NCI-H510A (cell line): ENCODE measurements around the gene NEDD9.

Experiments
- DNase-seq: peaks from one replicate; lab custom pipeline; 2025; lab: John Stamatoyannopoulos, UW

NEDD9 gene

GRCh38 chr6:11233673-11234573, 1.5 kb upstream of the NEDD9 start:
- DNase-seq = no peak

GRCh38 chr6:11232770-11233626, 530 bp upstream of the NEDD9 start:
- no peak for DNase-seq

- DNase-seq = no peak
These were observed 790 bp downstream of the NEDD9 start for GRCh38 chr6:11231564-11232192.

GRCh38 chr6:11231108-11231463, 1.4 kb downstream of the NEDD9 start:
- DNase-seq = no peak

- no peak for DNase-seq
These were observed 2.0 kb downstream of the NEDD9 start for GRCh38 chr6:11230158-11231107.

GRCh38 chr6:11229655-11230046, 2.8 kb downstream of the NEDD9 start:
- DNase-seq = no peak

GRCh38 chr6:11228935-11229654, 3.4 kb downstream of the NEDD9 start:
- DNase-seq = no peak

- no peak for DNase-seq
These were observed 4.8 kb downstream of the NEDD9 start for GRCh38 chr6:11227698-11228097.

GRCh38 chr6:11226005-11226404, 6.5 kb downstream of the NEDD9 start:
- DNase-seq = no peak

GRCh38 chr6:11224966-11225463, 7.5 kb downstream of the NEDD9 start:
- no peak for DNase-seq

- no peak for DNase-seq
These were observed 8.1 kb downstream of the NEDD9 start for GRCh38 chr6:11224252-11224965.

GRCh38 chr6:11223286-11223864, 9.1 kb downstream of the NEDD9 start:
- DNase-seq = no peak

GRCh38 chr6:11222385-11223277, 9.8 kb downstream of the NEDD9 start:
- no peak for DNase-seq

GRCh38 chr6:11221623-11222384, 10.7 kb downstream of the NEDD9 start:
- no peak for DNase-seq

- DNase-seq = no peak
These were observed 13.1 kb downstream of the NEDD9 start for GRCh38 chr6:11219400-11219834.

- no peak for DNase-seq
These were observed 13.7 kb downstream of the NEDD9 start for GRCh38 chr6:11218538-11219399.

- DNase-seq = no peak
These were observed 14.4 kb downstream of the NEDD9 start for GRCh38 chr6:11218102-11218442.
